Suppressor macrophage treated with lipopolysaccharide for 1 hour (primary cell): ENCODE measurements around the gene CCDC92.

Experiments
- DNase-seq, 3 donors: peaks; one replicate each; pipeline ENCODE4 v3.0.0-alpha.2; 2020 to 2022

CCDC92 gene

GRCh38 chr12:123973552-123974341 lies 1.1 kb upstream of the CCDC92 start:
- DNase-seq: peak in 2 of 3 donors; percentile 26 to 52

- peak in 2 of 3 donors; percentile 33 for DNase-seq
Observed at GRCh38 chr12:123971770-123972456, 718 bp downstream of the CCDC92 start.

GRCh38 chr12:123971449-123971769 lies 1.2 kb downstream of the CCDC92 start:
- peak in 1 of 3 donors; percentile 25 for DNase-seq

GRCh38 chr12:123967121-123967586 lies 5.5 kb downstream of the CCDC92 start:
- DNase-seq: no peak

- DNase-seq: no peak
Observed at GRCh38 chr12:123966596-123966995, 6.0 kb downstream of the CCDC92 start.

- DNase-seq: no peak
Observed at GRCh38 chr12:123965382-123965781, 7.2 kb downstream of the CCDC92 start.

GRCh38 chr12:123963821-123964220 lies 8.8 kb downstream of the CCDC92 start:
- no peak for DNase-seq

GRCh38 chr12:123962513-123962912 lies 10.1 kb downstream of the CCDC92 start:
- no peak for DNase-seq

GRCh38 chr12:123961585-123962345 lies 10.9 kb downstream of the CCDC92 start:
- no peak for DNase-seq

GRCh38 chr12:123960856-123961255 lies 11.8 kb downstream of the CCDC92 start:
- DNase-seq: no peak

GRCh38 chr12:123960029-123960735 lies 12.4 kb downstream of the CCDC92 start:
- DNase-seq: no peak

GRCh38 chr12:123958876-123959275 lies 13.8 kb downstream of the CCDC92 start:
- no peak for DNase-seq

GRCh38 chr12:123958462-123958861 lies 14.2 kb downstream of the CCDC92 start:
- no peak for DNase-seq

- no peak for DNase-seq
Observed at GRCh38 chr12:123957196-123957595, 15.4 kb downstream of the CCDC92 start.

- DNase-seq: no peak
Observed at GRCh38 chr12:123956249-123956648, 16.4 kb downstream of the CCDC92 start.

GRCh38 chr12:123954647-123955350 lies 17.8 kb downstream of the CCDC92 start:
- no peak for DNase-seq

- DNase-seq: no peak
Observed at GRCh38 chr12:123952037-123952436, 20.6 kb downstream of the CCDC92 start.

GRCh38 chr12:123951467-123951866 lies 21.2 kb downstream of the CCDC92 start:
- no peak for DNase-seq

- no peak for DNase-seq
Observed at GRCh38 chr12:123950476-123951349, 21.9 kb downstream of the CCDC92 start.

GRCh38 chr12:123949770-123950165 lies 22.9 kb downstream of the CCDC92 start:
- DNase-seq: no peak
